Stimulated activated CD4-positive, alpha-beta T cell treated with anti-CD3 and anti-CD28 coated beads, TNF-alpha, amount 100 ng/mL, for 48 hours (primary cell): ENCODE measurements around the gene IQCH.

Experiments used
- DNase-seq, 3 donors: peaks; one replicate each; pipeline ENCODE4 v3.0.0-alpha.2; 2020; ENCODE audit warnings: low read depth in 3 of 3

Gene IQCH

GRCh38 chr15:67300266-67301025, 45.9 kb downstream of the IQCH start:
- no peak for DNase-seq

- DNase-seq = no peak
These were observed 49.1 kb downstream of the IQCH start for GRCh38 chr15:67303490-67304363.

GRCh38 chr15:67304778-67305177, 50.2 kb downstream of the IQCH start:
- no peak for DNase-seq

GRCh38 chr15:67305506-67305905, 50.9 kb downstream of the IQCH start:
- DNase-seq = no peak

- no peak for DNase-seq
These were observed 52.6 kb downstream of the IQCH start for GRCh38 chr15:67307156-67307555.

- DNase-seq = no peak
These were observed 53.5 kb downstream of the IQCH start for GRCh38 chr15:67307889-67308597.

- DNase-seq = no peak
These were observed 57.1 kb downstream of the IQCH start for GRCh38 chr15:67311731-67312130.

- DNase-seq = no peak
These were observed 65.4 kb downstream of the IQCH start for GRCh38 chr15:67319961-67320360.

- DNase-seq = no peak
These were observed 66.8 kb downstream of the IQCH start for GRCh38 chr15:67321352-67321751.

- DNase-seq = no peak
These were observed 67.9 kb downstream of the IQCH start for GRCh38 chr15:67322481-67322880.

- no peak for DNase-seq
These were observed 72.7 kb downstream of the IQCH start for GRCh38 chr15:67327312-67327711.

- DNase-seq = no peak
These were observed 73.2 kb downstream of the IQCH start for GRCh38 chr15:67327737-67328136.

- no peak for DNase-seq
These were observed 75.6 kb downstream of the IQCH start for GRCh38 chr15:67329984-67330733.

- DNase-seq = no peak
These were observed 77.1 kb downstream of the IQCH start for GRCh38 chr15:67331676-67332075.

GRCh38 chr15:67335026-67335425, 80.4 kb downstream of the IQCH start:
- no peak for DNase-seq

GRCh38 chr15:67335534-67336222, 81.1 kb downstream of the IQCH start:
- DNase-seq = no peak

GRCh38 chr15:67340630-67341029, 86.0 kb downstream of the IQCH start:
- DNase-seq = no peak

GRCh38 chr15:67341539-67341938, 87.0 kb downstream of the IQCH start:
- DNase-seq = no peak

- no peak for DNase-seq
These were observed 88.6 kb downstream of the IQCH start for GRCh38 chr15:67343206-67343605.

- no peak for DNase-seq
These were observed 95.0 kb downstream of the IQCH start for GRCh38 chr15:67349634-67350033.

- no peak for DNase-seq
These were observed 95.5 kb downstream of the IQCH start for GRCh38 chr15:67350042-67350441.
